Natural killer cell (primary cell): ENCODE results near the gene POGZ. TPM values are rescaled to one million over a fixed set of nuclear protein-coding genes. Genes with fewer than 3 reads are reported as not detected.

Experiments
- ATAC-seq, 3 donors: fragments of 150-1000 bp in 2 of 3; fragments of 200-7000 bp in 1 of 3; cut with Tn5 transposase; 1 replicate in 1 of 3; 2 replicates in 2 of 3; pipeline ENCODE4 v1.10.0; 2021; ENCODE audit warnings: mild to moderate bottlenecking in 2 of 3, moderate library complexity in 2 of 3
- DNase-seq, 2 donors: peaks; one replicate each; pipeline versions ENCODE4 v3.0.0 to v3.0.0-alpha.2; 2013 to 2021; ENCODE audit warnings: mixed read lengths in 1 of 2
- H3K27ac ChIP-seq: one replicate; pipeline ENCODE4 v1.5.1; 2013; ENCODE audit warnings: mild to moderate bottlenecking, low read length
- H3K27me3 ChIP-seq: one replicate; pipeline ENCODE4 v1.6.1; 2013; ENCODE audit warnings: low read length; ENCODE audit not compliant: control insufficient read depth, insufficient read depth
- H3K36me3 ChIP-seq: one replicate; pipeline ENCODE4 v1.6.1; 2013; ENCODE audit warnings: low read length; ENCODE audit not compliant: control insufficient read depth, insufficient read depth
- H3K4me1 ChIP-seq: one replicate; pipeline ENCODE4 v1.6.1; 2013; ENCODE audit warnings: low read length; ENCODE audit not compliant: control insufficient read depth, insufficient read depth
- H3K4me3 ChIP-seq: one replicate; pipeline ENCODE4 v1.5.1; 2013; ENCODE audit warnings: low read length
- H3K9me3 ChIP-seq: one replicate; pipeline ENCODE4 v1.6.1; 2013; ENCODE audit warnings: low read length; ENCODE audit not compliant: control insufficient read depth, insufficient read depth
- H3K27ac Mint-ChIP-seq, 2 donors: one replicate each; pipeline ENCODE4 v1.8.0; 2022; ENCODE audit warnings: mild to moderate bottlenecking in 2 of 2, mixed read lengths in 2 of 2, moderate library complexity in 1 of 2
- H3K27me3 Mint-ChIP-seq, 2 donors: one replicate each; pipeline ENCODE4 v1.8.0; 2022; ENCODE audit warnings: low read depth in 2 of 2, mixed read lengths in 2 of 2
- H3K36me3 Mint-ChIP-seq: one replicate; pipeline ENCODE4 v1.8.0; 2022; ENCODE audit warnings: mixed read lengths
- H3K4me1 Mint-ChIP-seq, 2 donors: one replicate each; pipeline ENCODE4 v1.8.0; 2022; ENCODE audit warnings: mixed read lengths in 2 of 2
- H3K4me3 Mint-ChIP-seq: one replicate; pipeline ENCODE4 v1.8.0; 2022; ENCODE audit warnings: mild to moderate bottlenecking, moderate library complexity, mixed read lengths
- H3K9me3 Mint-ChIP-seq, 2 donors: one replicate each; pipeline ENCODE4 v1.8.0; 2022; ENCODE audit warnings: mixed read lengths in 2 of 2
- CTCF ChIP-seq: fragments of 200-600 bp; IDR thresholded peaks from one replicate; pipeline ENCODE4 v1.8.0; 2022; ENCODE audit warnings: antibody characterized with exemption
- WGBS: methylation state at CpG from one replicate; pipeline ENCODE4 v1.1.7; 2013; ENCODE audit warnings: missing lambda C conversion rate; ENCODE audit not compliant: insufficient coverage; 5-methylcytosine and 5-hydroxymethylcytosine counted together
- intact Hi-C: fragments of 100-400 bp; cut with micrococcal nuclease; formaldehyde crosslinking; loops from one replicate; pipeline ENCODE4 v1.14.2; 2022
- total RNA-seq, 4 donors: library from RNA; stranded (reverse); fragments of 120-200 nt in 1 of 4; gene quantifications; one replicate each; pipeline versions ENCODE4 v1.2.3 to v1.2.4, GENCODE V29; 2013 to 2022

The POGZ gene
- total RNA-seq, 3 donors from 2014 or later (not counting 1 experiment from before 2014, with no cell fraction given) = 106 to 129 (median 121) TPM

GRCh38 chr1:151479462-151479861 lies 20.2 kb upstream of the POGZ start:
- no peak for ATAC-seq
- intact Hi-C loops = no loop called here

DNA sequence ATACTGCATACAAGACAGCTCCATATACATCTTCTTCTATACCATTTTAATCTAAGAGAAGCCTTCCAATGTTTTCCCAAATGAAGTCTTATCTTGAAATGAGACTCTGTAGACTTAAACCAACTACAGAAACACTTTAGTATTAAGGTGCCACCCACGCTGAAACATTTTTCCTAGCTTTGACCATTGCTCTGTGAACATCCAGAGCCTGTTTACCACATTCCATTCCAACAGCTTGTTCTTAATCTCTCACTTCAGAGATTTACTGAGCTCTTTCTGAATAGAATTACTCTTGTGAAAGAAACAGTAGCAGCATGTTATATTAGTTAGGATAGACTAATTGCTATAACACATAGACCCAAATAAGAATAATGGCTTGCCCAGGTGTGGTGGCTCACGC lies 19.6 kb upstream of the POGZ start:
- 94% methylated on average over 2 of the region's 2 CpGs for WGBS
- no peak for TF ChIP-seq CTCF
- H3K27ac ChIP-seq = no peak overlapping the region
- Mint-ChIP-seq H3K27ac (no peak overlapping the region), H3K9me3 (no peaks in the 10 kb centered on the region), H3K36me3 (no peaks in the 10 kb centered on the region), H3K4me1 (no peaks in the 10 kb centered on the region), H3K27me3 (peaks cover 8% of the 10 kb centered on the region in 2 donors), H3K4me3 (no peak overlapping the region)
- no peaks in the 10 kb centered on the region for H3K36me3 ChIP-seq
- H3K9me3 ChIP-seq = no peaks in the 10 kb centered on the region
- ATAC-seq (no peak), DNase-seq (no peak)
- H3K4me3 ChIP-seq = no peak overlapping the region
- H3K4me1 ChIP-seq = no peaks in the 10 kb centered on the region
- H3K27me3 ChIP-seq = no peaks in the 10 kb centered on the region
- intact Hi-C loops = no loop called here

More at GRCh38 chr1:151479462-151479861, 20.2 kb upstream of the POGZ start:
- H3K27me3 ChIP-seq = no peaks in the 10 kb centered on the region
- Mint-ChIP-seq H3K27ac (no peak overlapping the region), H3K9me3 (no peaks in the 10 kb centered on the region), H3K4me3 (no peak overlapping the region), H3K27me3 (peaks cover 8% of the 10 kb centered on the region in 2 donors), H3K4me1 (no peaks in the 10 kb centered on the region), H3K36me3 (no peaks in the 10 kb centered on the region)
- no peaks in the 10 kb centered on the region for H3K36me3 ChIP-seq
- H3K4me3 ChIP-seq = no peak overlapping the region
- H3K4me1 ChIP-seq = no peaks in the 10 kb centered on the region
- H3K27ac ChIP-seq = no peak overlapping the region
- no peak for DNase-seq
- 95% methylated on average over 5 of the region's 5 CpGs for WGBS
- H3K9me3 ChIP-seq = no peaks in the 10 kb centered on the region
- TF ChIP-seq CTCF = no peak

- Mint-ChIP-seq H3K27ac (no peak overlapping the region), H3K36me3 (no peaks in the 10 kb centered on the region), H3K9me3 (no peaks in the 10 kb centered on the region), H3K27me3 (peaks cover 8% of the 10 kb centered on the region in 2 donors), H3K4me1 (peaks cover 0 to 3% of the 10 kb centered on the region in 2 donors), H3K4me3 (no peak overlapping the region)
- no peak for TF ChIP-seq CTCF
- Histone ChIP-seq H3K27ac (no peak overlapping the region), H3K4me1 (peaks cover 4% of the 10 kb centered on the region), H3K4me3 (no peak overlapping the region), H3K9me3 (no peaks in the 10 kb centered on the region), H3K27me3 (no peaks in the 10 kb centered on the region), H3K36me3 (no peaks in the 10 kb centered on the region)
- intact Hi-C loops = no loop called here
- 100% methylated on average over 1 of the region's 1 CpG for WGBS
- no peak for ATAC-seq
- no peak for DNase-seq
Observed at GRCh38 chr1:151478140-151478812, 19.0 kb upstream of the POGZ start.

DNA sequence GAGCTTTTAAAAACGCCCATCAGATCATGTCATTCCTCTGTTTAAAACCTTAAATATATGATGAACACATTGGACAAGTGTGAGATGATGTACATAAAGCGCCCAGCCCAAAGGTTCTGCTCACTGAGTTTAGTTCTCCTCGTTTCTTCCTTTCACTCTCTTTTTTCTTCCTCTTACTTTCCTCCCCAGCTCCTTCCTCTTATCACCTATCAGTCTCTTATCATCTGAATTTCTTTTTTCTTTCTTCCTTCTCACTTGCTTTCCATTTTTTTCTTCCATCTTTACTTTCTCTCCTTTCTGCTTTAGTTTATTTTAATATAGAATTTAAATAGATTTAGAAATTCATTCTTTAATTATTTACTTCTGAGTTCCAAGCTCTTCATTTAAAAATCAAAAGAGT lies 17.8 kb upstream of the POGZ start:
- Histone ChIP-seq H3K4me1 (peaks cover 4% of the 10 kb centered on the region), H3K27ac (no peak overlapping the region), H3K36me3 (no peaks in the 10 kb centered on the region), H3K4me3 (no peak overlapping the region), H3K27me3 (no peaks in the 10 kb centered on the region), H3K9me3 (no peaks in the 10 kb centered on the region)
- ATAC-seq (no peak), DNase-seq (no peak)
- Mint-ChIP-seq H3K9me3 (no peaks in the 10 kb centered on the region), H3K36me3 (no peaks in the 10 kb centered on the region), H3K4me3 (no peak overlapping the region), H3K4me1 (peaks cover 5 to 12% of the 10 kb centered on the region in 2 donors), H3K27ac (no peak overlapping the region), H3K27me3 (peaks cover 8 to 10% of the 10 kb centered on the region in 2 donors)
- 83% methylated on average over 3 of the region's 3 CpGs for whole genome bisulfite sequencing
- intact Hi-C loops = no loop called here
- TF ChIP-seq CTCF = no peak
